ENCODE data around the gene UBE2M.
"Not testable (repeated sequence)": the region's sequence is repeated elsewhere in the genome, so short reads cannot be mapped to it uniquely, and the experiment has no call there.

Gene UBE2M

GRCh38 chr19:58581227-58582141 lies 23.1 kb upstream of the UBE2M start:
- peak; percentile 92 for DNase-seq (ENCODE audit: low read depth)
- peak; percentile 99 for TF ChIP-seq CTCF (conservative IDR thresholded peaks at IDR 0.05; ENCODE audit: low read length)
- no peak overlapping the region for H3K4me3 ChIP-seq (ENCODE audit: low read length)

- no peak overlapping the region for H3K4me3 ChIP-seq (ENCODE audit: low read length)
- no peak for TF ChIP-seq CTCF (conservative IDR thresholded peaks at IDR 0.05; ENCODE audit: low read length)
- no peak for DNase-seq (ENCODE audit: low read depth)
These were observed 21.2 kb upstream of the UBE2M start for GRCh38 chr19:58579473-58580142.

GRCh38 chr19:58578012-58578925 lies 19.9 kb upstream of the UBE2M start:
- no peak for TF ChIP-seq CTCF (conservative IDR thresholded peaks at IDR 0.05; ENCODE audit: low read length)

GRCh38 chr19:58577581-58577980 lies 19.2 kb upstream of the UBE2M start:
- not testable (repeated sequence) for DNase-seq (ENCODE audit: low read depth); H3K4me3 ChIP-seq (ENCODE audit: low read length)

More at GRCh38 chr19:58578012-58578925, 19.9 kb upstream of the UBE2M start:
- no peak for DNase-seq (ENCODE audit: low read depth)
- no peak overlapping the region for H3K4me3 ChIP-seq (ENCODE audit: low read length)

DNA sequence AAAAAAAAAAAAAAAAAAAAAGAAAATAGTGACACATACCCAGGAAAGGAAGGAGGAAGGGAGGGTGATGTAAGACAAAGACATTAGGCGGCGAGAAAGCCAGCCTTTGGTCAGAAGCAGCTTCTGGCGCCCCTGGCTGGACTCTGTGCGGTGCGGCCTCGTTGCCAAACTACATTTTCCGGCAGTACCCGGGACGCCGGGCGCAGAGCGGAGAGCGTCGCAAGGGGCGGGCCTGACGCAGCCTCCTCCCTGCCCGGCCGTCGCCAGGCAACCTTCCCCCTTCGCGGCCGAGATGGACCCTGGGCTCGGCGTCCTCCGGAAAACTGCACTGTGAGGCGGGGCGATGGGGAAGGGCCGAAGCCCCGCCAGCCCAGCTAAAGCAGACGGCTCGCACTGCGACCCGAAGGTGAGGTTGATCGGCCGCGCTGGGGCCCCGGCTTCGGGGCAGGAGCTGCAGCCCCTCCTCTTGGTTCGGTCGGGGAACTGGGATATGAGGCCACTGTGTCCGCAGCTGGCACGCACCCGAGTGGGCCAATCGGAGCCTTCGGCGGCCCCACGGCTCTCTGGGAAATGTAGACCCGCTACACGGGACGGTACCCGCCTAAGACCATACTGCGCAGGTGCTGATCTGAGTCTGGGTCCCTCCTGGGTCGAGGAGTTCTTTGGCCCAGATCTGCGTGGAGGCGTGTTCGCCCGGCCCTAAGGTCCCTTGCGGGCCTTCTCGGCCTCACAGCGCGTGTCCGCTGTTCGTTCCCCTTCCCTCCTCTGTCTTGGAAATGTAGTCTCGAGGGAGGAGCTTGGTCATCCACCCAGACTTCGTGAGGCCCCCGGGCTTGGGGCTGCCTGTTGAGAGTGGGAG lies 17.0 kb upstream of the UBE2M start:
- peak; percentile 91 for DNase-seq (ENCODE audit: low read depth)
- no peak; the same call in 1 of the 2 replicates for TF ChIP-seq CTCF (conservative IDR thresholded peaks at IDR 0.05; ENCODE audit: low read length)
- peak overlapping the region; percentile 86 for H3K4me3 ChIP-seq (ENCODE audit: low read length)

GRCh38 chr19:58573658-58574164 lies 15.3 kb upstream of the UBE2M start:
- no peak for DNase-seq (ENCODE audit: low read depth)
- TF ChIP-seq CTCF (conservative IDR thresholded peaks at IDR 0.05; ENCODE audit: low read length) = no peak
- peak overlapping the region; percentile 94 for H3K4me3 ChIP-seq (ENCODE audit: low read length)
